Neural cell (in vitro differentiated cells): ENCODE measurements around the gene BTG1.

Experiments
- EZH2 ChIP-seq: fragments of 200-600, 300-800 bp; shearing (Covaris generic), sonication (generic); IDR thresholded peaks from 2 replicates; pipeline ENCODE4 v1.6.1; 2014; ENCODE audit warnings: antibody characterized with exemption, low read length, borderline replicate concordance, mild to moderate bottlenecking; ENCODE audit not compliant: insufficient read depth, poor library complexity, severe bottlenecking
- SMC3 ChIP-seq: fragments of 450-650 bp; conservative IDR thresholded peaks from 2 replicates; pipeline ENCODE4 v1.6.1; 2014; ENCODE audit warnings: antibody characterized with exemption, mild to moderate bottlenecking, moderate library complexity; ENCODE audit not compliant: poor library complexity

DNA sequence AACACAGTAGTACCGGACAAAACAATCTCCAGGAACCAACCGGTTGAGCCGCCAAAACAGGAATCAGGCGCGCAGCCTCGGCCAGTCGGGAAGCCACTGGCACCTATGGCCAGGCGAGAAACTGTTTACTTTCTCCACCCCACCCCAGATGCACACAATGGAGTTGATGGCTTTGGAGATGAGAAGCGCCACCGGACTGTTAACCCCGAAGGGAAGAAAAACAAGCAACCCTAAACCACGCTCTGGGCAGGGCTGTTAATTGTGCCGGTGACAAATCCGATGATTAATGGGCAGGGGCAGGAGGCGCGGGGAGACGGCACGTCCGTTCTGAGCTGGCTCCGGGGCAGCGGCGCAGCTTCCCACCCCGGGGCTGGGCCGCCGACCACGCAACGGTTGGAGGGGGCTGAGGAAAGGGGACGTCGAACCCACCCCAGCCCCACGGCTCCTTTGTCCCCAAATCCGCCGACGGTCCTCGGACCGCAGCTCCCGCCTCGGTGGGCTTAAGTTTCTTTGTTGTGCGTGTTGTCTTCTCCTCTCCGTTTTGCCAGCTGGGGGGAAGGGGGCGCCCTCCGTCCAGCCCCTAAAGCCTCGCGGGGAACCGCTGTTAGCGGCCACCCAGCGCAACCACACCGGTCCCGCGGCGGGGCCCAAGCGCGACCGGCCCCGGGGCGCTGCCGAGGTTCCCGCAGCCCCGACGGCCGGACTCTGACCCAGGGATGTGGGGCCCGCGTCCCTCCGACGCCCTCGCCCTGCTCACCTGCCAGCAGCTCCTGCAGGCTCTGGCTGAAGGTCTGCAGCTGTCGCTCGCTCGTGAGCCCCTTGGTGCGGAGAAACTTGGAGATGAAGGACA lies 790 bp downstream of the BTG1 start:
- TF ChIP-seq SMC3 = peak; percentile 0
- no peak for TF ChIP-seq EZH2
